ENCODE results near the gene ADAT2. TPM values are rescaled to one million over a fixed set of nuclear protein-coding genes. Genes with fewer than 3 reads are reported as not detected.
A peak's percentile ranks its signal among the peaks of the same experiment; 100 is the strongest.

The ADAT2 gene
- total RNA-seq, 4 donors from 2014 or later, result 1.7 to 11.3 (median 6.1) TPM

GRCh38 chr6:143468026-143468425 is 17.5 kb upstream of the ADAT2 start:
- H3K9me3 ChIP-seq, result no peaks in the 10 kb centered on the region
- no peak overlapping the region for H3K27ac ChIP-seq
- TF ChIP-seq POLR2A (IDR thresholded peaks at IDR 0.05), result no peak
- no peak for TF ChIP-seq CTCF (IDR thresholded peaks at IDR 0.05)
- no peak overlapping the region for H3K4me3 ChIP-seq
- peaks cover 0 to 20% (median 0%) of the 10 kb centered on the region in 3 donors for H3K36me3 ChIP-seq
- no peaks in the 10 kb centered on the region for H3K27me3 ChIP-seq
- no peaks in the 10 kb centered on the region for H3K4me1 ChIP-seq
- DNase-seq, result no peak

GRCh38 chr6:143465546-143465945 is 15.1 kb upstream of the ADAT2 start:
- Histone ChIP-seq H3K36me3 (peaks cover 0 to 14% (median 0%) of the 10 kb centered on the region in 3 donors), H3K9me3 (no peaks in the 10 kb centered on the region), H3K27ac (no peak overlapping the region), H3K4me1 (no peaks in the 10 kb centered on the region), H3K4me3 (no peak overlapping the region), H3K27me3 (no peaks in the 10 kb centered on the region)
- DNase-seq, result no peak
- TF ChIP-seq CTCF (IDR thresholded peaks at IDR 0.05) (no peak), POLR2A (IDR thresholded peaks at IDR 0.05) (no peak)

- no peaks in the 10 kb centered on the region for H3K9me3 ChIP-seq
- H3K4me3 ChIP-seq, result no peak overlapping the region
- no peak overlapping the region for H3K27ac ChIP-seq
- TF ChIP-seq CTCF (IDR thresholded peaks at IDR 0.05) (no peak), POLR2A (IDR thresholded peaks at IDR 0.05) (no peak)
- H3K27me3 ChIP-seq, result no peaks in the 10 kb centered on the region
- peaks cover 0 to 7% (median 0%) of the 10 kb centered on the region in 3 donors for H3K36me3 ChIP-seq
- DNase-seq, result no peak
- no peaks in the 10 kb centered on the region for H3K4me1 ChIP-seq
Measured at GRCh38 chr6:143457563-143458359, 7.3 kb upstream of the ADAT2 start.

- TF ChIP-seq CTCF (IDR thresholded peaks at IDR 0.05), result no peak
- TF ChIP-seq POLR2A (IDR thresholded peaks at IDR 0.05), result no peak
Measured at GRCh38 chr6:143451531-143451930, 1.0 kb upstream of the ADAT2 start.

GRCh38 chr6:143449714-143450452 is 612 bp downstream of the ADAT2 start:
- peak in 2 of 3 donors; percentile 39 to 53 for DNase-seq
- no peaks in the 10 kb centered on the region for H3K27me3 ChIP-seq
- H3K4me3 ChIP-seq, result peak overlapping the region; percentile 56 to 80 (median 74)
- peaks cover 0 to 11% (median 2%) of the 10 kb centered on the region in 4 donors for H3K4me1 ChIP-seq
- peak overlapping the region; percentile 70 to 75 (median 71) for H3K27ac ChIP-seq
- H3K9me3 ChIP-seq, result no peaks in the 10 kb centered on the region
- TF ChIP-seq POLR2A (IDR thresholded peaks at IDR 0.05) (no peak), CTCF (IDR thresholded peaks at IDR 0.05) (no peak)
- H3K36me3 ChIP-seq, result no peaks in the 10 kb centered on the region

More at GRCh38 chr6:143451531-143451930, 1.0 kb upstream of the ADAT2 start:
- Histone ChIP-seq H3K27ac (peak overlapping the region in 3 of 4 donors; percentile 71 to 75 (median 71)), H3K27me3 (no peaks in the 10 kb centered on the region), H3K36me3 (no peaks in the 10 kb centered on the region), H3K4me1 (peaks cover 0 to 11% (median 2%) of the 10 kb centered on the region in 4 donors), H3K9me3 (no peaks in the 10 kb centered on the region), H3K4me3 (peak overlapping the region; percentile 56 to 80 (median 74))
- no peak for DNase-seq

All from Peyer's patch (tissue), 4 donors.